ENCODE data around the gene GNG14. TPM values are rescaled to one million over a fixed set of nuclear protein-coding genes. Genes with fewer than 3 reads are reported as not detected.
A peak's percentile ranks its signal among the peaks of the same experiment; 100 is the strongest.

Gene GNG14
- total and polyA plus RNA-seq, 2 of the 13 experiments (the other 11 are each of a cell fraction or from before 2014, with no cell fraction given), result not detected

GRCh38 chr19:12669270-12670158 is 18.3 kb upstream of the GNG14 start (continued):
- TF ChIP-seq TFE3 (CRISPR knock-in tag; IDR thresholded peaks at IDR 0.05) (0 out of 2 replicates have a peak, but pooled peaks have one; percentile 7), NR0B2 (CRISPR knock-in tag; IDR thresholded peaks at IDR 0.05) (peak; percentile 37; the same call in 1 of the 2 replicates), ZSCAN9 (CRISPR knock-in tag; IDR thresholded peaks at IDR 0.05; ENCODE audit: borderline replicate concordance) (0 out of 2 replicates have a peak, but pooled peaks have one; percentile 57), E2F2 (CRISPR knock-in tag; IDR thresholded peaks at IDR 0.05; ENCODE audit: borderline replicate concordance) (no peak), ETS1 (CRISPR knock-in tag; IDR thresholded peaks at IDR 0.05) (no peak), SIX1 (CRISPR knock-in tag; IDR thresholded peaks at IDR 0.05; ENCODE audit: borderline replicate concordance) (peak; percentile 39; the same call in 1 of the 2 replicates), NONO (IDR thresholded peaks at IDR 0.05) (no peak), NONO (CRISPR knock-in tag; conservative IDR thresholded peaks at IDR 0.05) (peak; percentile 74), ZNF414 (CRISPR knock-in tag; IDR thresholded peaks at IDR 0.05) (peak; percentile 66; the same call in 1 of the 2 replicates), SAP130 (CRISPR knock-in tag; IDR thresholded peaks at IDR 0.05; ENCODE audit: low read depth) (peak; percentile 91), ZNF382 (CRISPR knock-in tag; IDR thresholded peaks at IDR 0.05; ENCODE audit: borderline replicate concordance) (no peak), REXO4 (CRISPR knock-in tag; IDR thresholded peaks at IDR 0.05; ENCODE audit: borderline replicate concordance) (peak; percentile 57; the same call in 1 of the 2 replicates), ZNF350 (CRISPR knock-in tag; IDR thresholded peaks at IDR 0.05; ENCODE audit: borderline replicate concordance, low read depth) (peak; percentile 62; the same call in 1 of the 2 replicates), ZNF572 (CRISPR knock-in tag; IDR thresholded peaks at IDR 0.05) (no peak), ATM (IDR thresholded peaks at IDR 0.05; ENCODE audit: borderline replicate concordance) (no peak), JDP2 (CRISPR knock-in tag; IDR thresholded peaks at IDR 0.05; ENCODE audit: borderline replicate concordance) (no peak), ELF4 (CRISPR knock-in tag; IDR thresholded peaks at IDR 0.05; ENCODE audit: borderline replicate concordance) (peak; percentile 99)
